ENCODE results near the gene HDAC4.

HDAC4 gene

DNA sequence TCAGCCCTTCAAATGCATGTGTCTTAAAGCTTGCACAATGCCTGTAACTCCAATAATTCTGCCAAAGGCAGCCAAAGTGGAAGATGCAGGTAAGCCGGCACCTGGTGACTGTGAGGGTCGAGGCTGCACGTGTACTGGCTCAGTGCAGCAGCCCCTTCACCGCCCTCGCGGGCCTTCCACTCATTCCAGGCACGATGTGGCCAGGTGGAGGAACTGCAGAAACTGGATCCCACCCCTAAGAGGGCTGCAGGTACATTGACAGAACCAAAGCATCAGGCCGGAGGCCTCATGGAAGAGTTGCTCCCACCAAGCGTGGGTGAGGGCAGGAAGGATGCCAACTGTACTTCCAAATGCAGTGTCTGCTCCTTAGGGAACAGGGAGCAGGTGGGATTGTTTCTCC lies 253.4 kb downstream of the HDAC4 start (continued):
- TF ChIP-seq, protein P1, sequence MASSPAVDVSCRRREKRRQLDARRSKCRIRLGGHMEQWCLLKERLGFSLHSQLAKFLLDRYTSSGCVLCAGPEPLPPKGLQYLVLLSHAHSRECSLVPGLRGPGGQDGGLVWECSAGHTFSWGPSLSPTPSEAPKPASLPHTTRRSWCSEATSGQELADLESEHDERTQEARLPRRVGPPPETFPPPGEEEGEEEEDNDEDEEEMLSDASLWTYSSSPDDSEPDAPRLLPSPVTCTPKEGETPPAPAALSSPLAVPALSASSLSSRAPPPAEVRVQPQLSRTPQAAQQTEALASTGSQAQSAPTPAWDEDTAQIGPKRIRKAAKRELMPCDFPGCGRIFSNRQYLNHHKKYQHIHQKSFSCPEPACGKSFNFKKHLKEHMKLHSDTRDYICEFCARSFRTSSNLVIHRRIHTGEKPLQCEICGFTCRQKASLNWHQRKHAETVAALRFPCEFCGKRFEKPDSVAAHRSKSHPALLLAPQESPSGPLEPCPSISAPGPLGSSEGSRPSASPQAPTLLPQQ (tag by site-specific recombination; IDR thresholded peaks at IDR 0.05): no peak

DNA sequence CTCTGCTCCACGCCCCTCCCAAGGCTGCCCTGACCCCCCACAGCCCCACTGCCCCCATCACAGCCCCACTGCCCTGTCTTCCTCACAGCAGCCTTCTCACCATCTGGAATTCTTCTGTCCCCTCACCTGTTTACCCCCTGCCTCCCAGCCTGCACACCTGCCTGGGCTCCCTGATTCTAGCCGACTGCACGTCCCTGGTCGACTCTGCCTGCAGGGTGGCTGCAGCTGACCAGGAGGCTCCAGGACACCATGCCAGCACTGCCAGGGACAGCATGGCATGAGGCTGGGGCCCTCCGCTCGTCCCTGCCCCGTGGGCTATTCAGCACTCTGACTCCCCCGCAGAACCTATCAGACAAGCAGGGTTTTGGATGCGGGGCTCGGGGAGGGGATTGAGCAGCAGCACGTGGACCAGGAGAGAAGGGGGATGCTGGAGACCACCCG lies 254.1 kb downstream of the HDAC4 start:
- no peak overlapping the region for H3K4me3 ChIP-seq (ENCODE audit: low read depth, low read length)
- CTCF ChIA-PET: no interaction called here
- no peaks in the 10 kb centered on the region for H3K9me3 ChIP-seq (ENCODE audit: control insufficient read depth, insufficient read depth, low read depth, low read length)
- TF ChIP-seq, protein P2, sequence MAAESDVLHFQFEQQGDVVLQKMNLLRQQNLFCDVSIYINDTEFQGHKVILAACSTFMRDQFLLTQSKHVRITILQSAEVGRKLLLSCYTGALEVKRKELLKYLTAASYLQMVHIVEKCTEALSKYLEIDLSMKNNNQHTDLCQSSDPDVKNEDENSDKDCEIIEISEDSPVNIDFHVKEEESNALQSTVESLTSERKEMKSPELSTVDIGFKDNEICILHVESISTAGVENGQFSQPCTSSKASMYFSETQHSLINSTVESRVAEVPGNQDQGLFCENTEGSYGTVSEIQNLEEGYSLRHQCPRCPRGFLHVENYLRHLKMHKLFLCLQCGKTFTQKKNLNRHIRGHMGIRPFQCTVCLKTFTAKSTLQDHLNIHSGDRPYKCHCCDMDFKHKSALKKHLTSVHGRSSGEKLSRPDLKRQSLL (tag by site-specific recombination; IDR thresholded peaks at IDR 0.05): no peak
- TF ChIP-seq ZBTB17 (tag by site-specific recombination; IDR thresholded peaks at IDR 0.05): no peak
- TF ChIP-seq BCL11B (tag by site-specific recombination; IDR thresholded peaks at IDR 0.05; ENCODE audit: low read depth): no peak
- TF ChIP-seq, protein P3, sequence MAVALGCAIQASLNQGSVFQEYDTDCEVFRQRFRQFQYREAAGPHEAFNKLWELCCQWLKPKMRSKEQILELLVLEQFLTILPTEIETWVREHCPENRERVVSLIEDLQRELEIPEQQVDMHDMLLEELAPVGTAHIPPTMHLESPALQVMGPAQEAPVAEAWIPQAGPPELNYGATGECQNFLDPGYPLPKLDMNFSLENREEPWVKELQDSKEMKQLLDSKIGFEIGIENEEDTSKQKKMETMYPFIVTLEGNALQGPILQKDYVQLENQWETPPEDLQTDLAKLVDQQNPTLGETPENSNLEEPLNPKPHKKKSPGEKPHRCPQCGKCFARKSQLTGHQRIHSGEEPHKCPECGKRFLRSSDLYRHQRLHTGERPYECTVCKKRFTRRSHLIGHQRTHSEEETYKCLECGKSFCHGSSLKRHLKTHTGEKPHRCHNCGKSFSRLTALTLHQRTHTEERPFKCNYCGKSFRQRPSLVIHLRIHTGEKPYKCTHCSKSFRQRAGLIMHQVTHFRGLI (tag by site-specific recombination; IDR thresholded peaks at IDR 0.05): no peak
- TF ChIP-seq, protein P4, sequence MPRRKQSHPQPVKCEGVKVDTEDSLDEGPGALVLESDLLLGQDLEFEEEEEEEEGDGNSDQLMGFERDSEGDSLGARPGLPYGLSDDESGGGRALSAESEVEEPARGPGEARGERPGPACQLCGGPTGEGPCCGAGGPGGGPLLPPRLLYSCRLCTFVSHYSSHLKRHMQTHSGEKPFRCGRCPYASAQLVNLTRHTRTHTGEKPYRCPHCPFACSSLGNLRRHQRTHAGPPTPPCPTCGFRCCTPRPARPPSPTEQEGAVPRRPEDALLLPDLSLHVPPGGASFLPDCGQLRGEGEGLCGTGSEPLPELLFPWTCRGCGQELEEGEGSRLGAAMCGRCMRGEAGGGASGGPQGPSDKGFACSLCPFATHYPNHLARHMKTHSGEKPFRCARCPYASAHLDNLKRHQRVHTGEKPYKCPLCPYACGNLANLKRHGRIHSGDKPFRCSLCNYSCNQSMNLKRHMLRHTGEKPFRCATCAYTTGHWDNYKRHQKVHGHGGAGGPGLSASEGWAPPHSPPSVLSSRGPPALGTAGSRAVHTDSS (tag by site-specific recombination; IDR thresholded peaks at IDR 0.05): no peak
- no peak for TF ChIP-seq ZNF16 (tag by site-specific recombination; IDR thresholded peaks at IDR 0.05; ENCODE audit: low read depth)
- TF ChIP-seq ZNF19 (tag by site-specific recombination; IDR thresholded peaks at IDR 0.05; ENCODE audit: low read depth): no peak
- no peak for TF ChIP-seq ZIC2 (tag by site-specific recombination; IDR thresholded peaks at IDR 0.05)
- TF ChIP-seq ZNF624 (tag by site-specific recombination; IDR thresholded peaks at IDR 0.05): no peak
- no peak for TF ChIP-seq ZNF433 (tag by site-specific recombination; IDR thresholded peaks at IDR 0.05; ENCODE audit: low read depth)
- no peak for TF ChIP-seq ZNF354C (tag by site-specific recombination; IDR thresholded peaks at IDR 0.05; ENCODE audit: borderline replicate concordance, low read depth)
- TF ChIP-seq PRDM1 (tag by site-specific recombination; IDR thresholded peaks at IDR 0.05): no peak
- no peak for TF ChIP-seq SP7 (tag by site-specific recombination; IDR thresholded peaks at IDR 0.05)
- no peak for TF ChIP-seq ZNF37A (tag by site-specific recombination; IDR thresholded peaks at IDR 0.05)
- no peak for TF ChIP-seq ZNF670 (tag by site-specific recombination; IDR thresholded peaks at IDR 0.05; ENCODE audit: low read depth)
- TF ChIP-seq, protein P5, sequence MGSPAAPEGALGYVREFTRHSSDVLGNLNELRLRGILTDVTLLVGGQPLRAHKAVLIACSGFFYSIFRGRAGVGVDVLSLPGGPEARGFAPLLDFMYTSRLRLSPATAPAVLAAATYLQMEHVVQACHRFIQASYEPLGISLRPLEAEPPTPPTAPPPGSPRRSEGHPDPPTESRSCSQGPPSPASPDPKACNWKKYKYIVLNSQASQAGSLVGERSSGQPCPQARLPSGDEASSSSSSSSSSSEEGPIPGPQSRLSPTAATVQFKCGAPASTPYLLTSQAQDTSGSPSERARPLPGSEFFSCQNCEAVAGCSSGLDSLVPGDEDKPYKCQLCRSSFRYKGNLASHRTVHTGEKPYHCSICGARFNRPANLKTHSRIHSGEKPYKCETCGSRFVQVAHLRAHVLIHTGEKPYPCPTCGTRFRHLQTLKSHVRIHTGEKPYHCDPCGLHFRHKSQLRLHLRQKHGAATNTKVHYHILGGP (tag by site-specific recombination; IDR thresholded peaks at IDR 0.05): no peak
- TF ChIP-seq ZNF654 (tag by site-specific recombination; IDR thresholded peaks at IDR 0.05; ENCODE audit: low read depth): no peak
- no peak for TF ChIP-seq ZNF426 (tag by site-specific recombination; IDR thresholded peaks at IDR 0.05)
- TF ChIP-seq ZSCAN30 (tag by site-specific recombination; IDR thresholded peaks at IDR 0.05): no peak
- H3K27ac ChIP-seq (ENCODE audit: extremely low read depth, low read depth, low read length): no peak overlapping the region
- peaks cover 0 to 28% of the 10 kb centered on the region in 2 experiments; a peak in 1 of 3 replicates for H3K36me3 ChIP-seq (ENCODE audit: control insufficient read depth in 2 of 2, insufficient read depth in 1 of 2, low read length in 2 of 2)
- no peaks in the 10 kb centered on the region for H3K4me1 ChIP-seq (ENCODE audit: control insufficient read depth, insufficient read depth, low read length)
- POLR2A ChIA-PET: no interaction called here
